Epidermal melanocyte (primary cell): ENCODE data around the gene ROGDI.

Experiments used
- DNase-seq: peaks from one replicate; pipeline ENCODE4 v3.0.0; 2011; ENCODE audit warnings: low spot score; ENCODE audit not compliant: insufficient read length

The ROGDI gene

GRCh38 chr16:4801962-4802658 is at the start of gene ROGDI:
TSS of gene ROGDI (minus strand) at chr16:4802633. CDS start at chr16:4802571, 62 bp downstream.
- no peak for DNase-seq

- DNase-seq: no peak
Measured at GRCh38 chr16:4850211-4850610, 47.8 kb upstream of the ROGDI start.

DNA sequence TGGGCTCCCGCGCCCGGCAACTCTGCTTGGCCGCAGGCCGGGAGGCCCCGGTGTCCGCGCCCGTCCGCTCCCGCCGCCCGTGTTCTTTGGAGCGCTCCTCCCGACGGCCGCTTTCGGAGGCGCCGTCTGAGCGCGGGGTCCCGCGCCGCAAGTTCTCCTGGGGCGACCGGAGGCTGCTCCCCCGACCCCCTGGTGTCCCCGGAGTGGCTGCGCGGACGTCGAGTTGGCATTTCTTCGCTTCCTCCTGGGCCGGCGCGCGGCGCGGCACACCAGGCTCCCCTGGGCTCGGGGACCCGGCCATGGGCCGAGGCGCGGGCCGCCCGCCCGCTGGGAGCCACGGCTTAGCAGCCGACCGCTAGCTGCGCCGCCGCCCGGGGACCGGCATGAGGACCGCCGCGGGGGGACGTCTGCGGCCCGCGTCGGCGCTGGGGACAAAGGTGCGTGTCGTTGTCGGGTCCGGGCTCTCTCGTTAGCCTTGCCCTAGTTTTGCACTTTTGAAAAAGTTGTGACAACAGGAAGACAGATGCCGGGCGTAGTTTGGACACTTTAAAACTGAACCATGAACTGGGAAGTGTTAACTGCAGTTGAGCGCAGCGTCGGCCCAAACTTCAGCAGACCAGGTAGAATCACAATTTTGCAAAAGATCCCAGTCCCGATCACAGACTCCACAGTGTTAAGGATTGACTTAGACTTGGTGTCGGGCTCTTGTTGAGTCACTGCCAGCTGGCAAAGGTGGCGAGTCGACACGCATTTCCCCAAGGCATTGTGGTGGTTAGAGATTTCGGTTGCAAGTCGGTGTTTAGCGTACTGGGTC is 45.5 kb upstream of the ROGDI start:
- no peak for DNase-seq

DNA sequence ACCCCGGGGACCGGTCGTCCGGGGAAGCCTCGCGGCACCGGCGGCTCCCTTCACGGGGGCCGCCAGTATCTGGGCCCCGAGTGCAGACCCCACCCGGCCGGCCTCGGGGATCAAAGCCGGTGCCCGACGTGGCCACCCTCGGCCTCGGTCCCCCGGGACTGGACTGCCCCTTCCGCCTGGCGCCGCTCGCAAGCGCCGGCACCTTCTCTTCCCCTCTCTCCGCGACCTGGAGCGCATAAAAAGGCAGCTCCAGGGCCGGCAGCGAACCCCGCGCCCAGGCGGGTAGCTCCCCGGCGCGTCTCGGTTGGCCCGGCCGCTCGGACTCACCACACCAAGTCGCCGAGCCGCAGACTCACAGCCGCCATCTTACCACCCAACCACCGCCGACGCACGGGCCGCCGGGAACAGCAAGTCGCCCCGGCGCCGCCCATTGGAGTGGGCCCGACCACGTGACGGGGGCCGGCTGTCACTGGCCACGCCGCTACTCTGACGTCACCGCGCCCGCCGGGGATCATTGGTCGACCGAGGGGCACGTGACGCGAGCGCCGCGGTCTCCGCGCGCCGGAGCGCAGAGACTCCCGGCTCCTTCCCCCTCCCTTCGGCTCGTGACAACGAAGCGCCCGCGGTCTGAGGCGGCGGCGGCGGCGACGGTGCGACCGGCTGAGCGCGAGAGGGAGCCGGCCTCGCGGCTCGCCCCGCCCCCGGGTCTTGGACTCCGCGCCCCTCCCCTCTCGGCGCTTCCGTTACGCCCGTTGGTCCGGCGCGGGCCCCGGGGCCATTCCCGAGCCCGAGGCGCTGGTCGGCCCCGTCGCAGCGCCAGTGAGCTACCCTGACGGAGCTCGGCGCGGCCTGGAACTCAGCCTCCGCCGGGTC is 44.7 kb upstream of the ROGDI start, which contains the start of the genes GLYR1 and UBN1:
TSS of gene GLYR1 (minus strand) at position 388 of the 873 bp plus-strand sequence. CDS start at position 365, 23 bp downstream.
TSS of gene UBN1 (plus strand) at position 581 of the 873 bp plus-strand sequence. CDS start 5,437 bp downstream, outside the sequence.
- DNase-seq: peak; percentile 88

DNA sequence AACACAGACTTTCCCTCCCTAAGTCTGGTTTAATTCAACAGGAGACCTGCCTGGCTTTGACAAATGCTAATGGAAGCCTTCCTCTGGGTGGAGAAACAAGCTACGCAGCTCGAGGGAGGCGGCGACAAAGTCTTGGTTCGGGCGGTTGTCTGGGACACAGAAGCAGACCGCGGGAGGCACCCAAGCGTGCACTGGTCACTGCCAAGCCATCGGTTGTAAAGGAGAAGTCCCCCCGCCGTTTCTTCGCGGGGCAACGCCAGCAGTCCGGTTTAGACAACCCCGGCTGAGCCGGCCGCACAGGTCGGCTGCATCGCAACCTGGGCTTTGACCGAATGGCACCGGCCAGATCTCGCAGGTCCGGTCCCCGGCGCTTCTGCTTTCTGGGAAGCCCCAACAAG is 44.1 kb upstream of the ROGDI start:
- DNase-seq: no peak

DNA sequence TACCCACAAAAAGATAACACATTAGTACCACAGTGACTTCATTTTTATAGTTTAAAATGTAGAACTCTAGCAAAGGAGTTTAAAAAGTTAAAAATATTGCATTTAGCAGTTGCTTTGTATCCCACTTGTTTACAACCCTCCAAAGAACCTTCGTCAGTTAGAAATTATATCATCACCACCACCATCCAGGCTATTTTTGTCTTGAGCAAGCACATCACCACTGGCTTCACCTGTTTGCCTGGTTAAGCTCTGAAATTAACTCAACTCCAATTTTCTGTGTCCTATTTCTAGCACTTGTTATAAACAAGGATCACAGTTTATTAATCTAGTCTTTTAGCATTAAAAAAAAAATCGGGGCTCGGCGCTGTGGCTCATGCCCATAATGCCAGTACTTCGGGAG is 38.6 kb upstream of the ROGDI start:
- DNase-seq: no peak

- no peak for DNase-seq
Measured at GRCh38 chr16:4839942-4840341, 37.5 kb upstream of the ROGDI start.

DNA sequence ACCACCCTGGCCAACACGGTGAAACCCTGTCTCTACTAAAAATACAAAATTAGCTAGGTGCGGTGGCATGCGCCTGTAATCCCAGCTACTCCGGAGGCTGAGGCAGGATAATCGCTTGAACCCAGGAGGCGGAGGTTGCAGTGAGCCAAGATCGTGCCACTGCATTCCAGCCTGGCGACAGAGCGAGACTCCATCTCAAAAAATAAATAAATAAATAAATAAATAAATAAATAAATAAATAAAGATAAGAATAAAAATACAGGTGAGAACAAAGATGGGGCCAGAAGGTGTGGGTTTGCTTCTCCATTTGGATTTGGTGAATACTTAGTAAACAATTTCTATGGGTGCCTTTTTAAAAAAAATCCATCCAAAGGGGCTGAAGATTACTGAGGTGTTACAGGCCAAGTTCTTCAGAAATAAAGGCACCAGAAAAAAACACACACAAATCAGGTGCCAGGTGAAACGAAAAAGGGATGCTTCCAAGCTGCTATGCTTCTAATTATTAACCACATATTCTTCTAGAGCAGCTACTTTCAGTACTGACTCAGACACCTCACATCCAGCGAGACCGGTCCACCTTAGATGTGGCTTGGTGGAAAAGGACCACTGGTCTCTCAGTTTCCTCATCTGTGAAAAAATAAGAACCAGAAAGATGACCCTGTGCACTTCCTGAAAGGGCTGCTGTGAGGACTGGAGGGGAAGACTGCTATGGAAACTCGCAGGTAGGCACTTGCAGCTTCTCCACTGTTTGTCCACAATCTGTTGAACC is 35.5 kb upstream of the ROGDI start:
- DNase-seq: no peak

GRCh38 chr16:4836727-4837126 is 34.3 kb upstream of the ROGDI start:
- DNase-seq: no peak

GRCh38 chr16:4833584-4833983 is 31.2 kb upstream of the ROGDI start:
- DNase-seq: no peak

DNA sequence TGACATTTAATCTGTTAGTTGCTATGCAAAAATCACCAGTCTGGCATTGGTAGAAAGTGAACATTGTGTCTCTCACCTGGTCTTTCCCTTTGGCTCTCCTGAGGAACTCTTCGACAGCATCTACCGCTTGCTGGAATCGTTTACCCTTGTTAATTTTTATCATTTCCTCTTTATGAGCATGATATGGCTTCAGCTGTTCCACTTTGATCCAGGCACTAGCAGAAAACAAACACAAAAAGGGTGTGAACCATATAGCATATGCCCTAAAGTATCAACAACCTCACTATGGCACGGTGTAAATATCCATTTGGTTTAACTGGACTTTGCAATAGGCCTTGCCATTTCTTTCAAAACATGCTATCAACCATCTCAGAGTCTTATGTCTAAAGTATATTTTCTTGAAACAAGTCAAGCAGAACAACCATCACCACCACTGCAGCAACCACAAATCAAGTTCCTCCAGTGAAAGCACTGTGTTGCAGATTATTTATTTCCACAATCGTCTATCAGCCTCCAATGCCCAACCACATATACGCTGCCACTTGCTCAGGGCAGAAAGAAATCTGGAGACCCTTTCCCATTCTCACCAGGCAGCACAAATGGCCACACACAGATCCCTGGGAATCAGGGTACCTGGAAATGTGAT is 30.4 kb upstream of the ROGDI start:
- no peak for DNase-seq

DNA sequence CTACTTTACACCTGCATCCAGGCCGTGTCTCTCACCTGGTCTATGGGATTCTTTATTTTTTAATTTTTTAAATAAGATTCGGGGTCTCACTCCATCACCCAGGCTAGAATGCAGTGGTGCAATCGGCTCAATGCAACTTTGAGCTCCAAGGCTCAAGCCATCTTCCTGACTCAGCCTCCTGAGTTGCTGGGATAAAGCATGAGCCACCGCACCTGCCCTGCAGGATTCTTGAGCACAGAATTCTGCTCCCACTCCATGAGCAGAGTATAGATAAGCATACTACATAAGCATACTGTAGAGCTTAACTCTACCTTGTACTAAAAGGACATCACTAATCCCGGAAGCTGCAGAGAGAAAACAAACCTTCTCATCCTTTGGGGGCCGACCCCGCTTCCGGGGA is 29.2 kb upstream of the ROGDI start:
- DNase-seq: no peak

GRCh38 chr16:4830408-4830807 is 28.0 kb upstream of the ROGDI start:
- no peak for DNase-seq

- no peak for DNase-seq
Measured at GRCh38 chr16:4828567-4829321, 26.3 kb upstream of the ROGDI start.

- DNase-seq: no peak
Measured at GRCh38 chr16:4826980-4827379, 24.5 kb upstream of the ROGDI start.

DNA sequence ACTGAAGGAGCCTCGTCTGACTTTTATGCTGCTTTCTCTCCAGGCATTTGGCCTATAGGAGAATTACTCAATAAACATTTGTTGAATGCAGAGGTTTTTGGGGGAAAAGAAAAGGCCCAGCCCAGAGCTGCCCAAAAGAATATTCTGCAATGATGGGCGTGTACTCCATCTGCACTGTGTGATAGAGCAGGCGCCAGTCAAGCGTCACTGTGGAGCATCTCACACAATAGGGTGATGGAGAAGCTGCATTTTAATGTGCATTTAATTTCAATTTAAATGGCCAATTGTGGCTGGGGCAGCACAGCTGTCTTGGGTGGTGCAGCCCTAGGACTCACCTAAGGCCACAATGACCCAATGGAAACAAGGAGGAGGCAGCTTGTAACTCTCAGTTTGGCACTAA is 24.1 kb upstream of the ROGDI start:
- DNase-seq: no peak

DNA sequence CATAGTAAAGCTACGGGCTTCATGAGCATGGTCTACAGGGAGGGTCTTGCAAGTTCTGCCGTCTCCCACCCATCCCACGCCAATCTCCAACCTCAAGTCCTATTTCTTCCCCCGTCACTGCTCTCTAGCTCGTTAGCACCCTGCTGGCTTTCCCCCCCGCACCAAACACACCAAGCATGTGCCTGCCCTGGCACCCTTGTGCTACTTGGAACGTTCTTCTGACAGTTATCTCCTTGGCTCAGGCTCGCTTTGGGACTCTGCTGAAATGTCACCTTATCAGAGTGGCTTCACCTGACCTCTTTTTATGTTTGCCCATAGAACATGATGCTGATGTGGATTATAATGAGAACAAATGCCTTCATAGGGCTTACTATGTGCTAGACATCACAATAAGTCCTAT is 22.8 kb upstream of the ROGDI start:
- no peak for DNase-seq

DNA sequence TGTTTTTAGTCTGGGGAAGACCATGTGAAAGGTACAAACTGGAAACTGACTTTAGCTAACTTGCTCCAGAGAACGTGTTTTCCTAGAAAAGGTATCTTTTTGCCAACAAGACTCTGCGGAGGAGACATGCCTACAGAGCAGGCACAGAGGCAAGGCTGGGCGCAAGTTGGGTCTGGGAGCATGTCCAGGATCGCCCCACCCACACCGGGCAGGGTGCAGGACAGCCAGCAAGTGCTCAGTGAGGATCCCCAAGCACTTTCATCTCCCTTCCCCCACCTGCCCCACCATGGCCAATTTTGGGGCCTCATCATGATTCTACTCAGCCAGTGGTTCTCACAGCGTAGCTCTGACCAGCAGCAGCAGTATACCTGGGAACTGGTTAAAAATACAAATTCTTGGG is 18.2 kb upstream of the ROGDI start:
- no peak for DNase-seq

GRCh38 chr16:4814542-4815173 is 12.2 kb upstream of the ROGDI start:
- DNase-seq: no peak
